Activated CD8-positive, alpha-beta T cell treated with anti-CD3 and anti-CD28 coated beads for 36 hours (primary cell): Measurements from ENCODE around the gene NSG2. TPM values are rescaled to one million over a fixed set of nuclear protein-coding genes. Genes with fewer than 3 reads are reported as not detected.

Experiments used
- ATAC-seq: fragments of 200-7000 bp; cut with Tn5 transposase; one replicate; pipeline ENCODE4 v1.10.0; 2021; ENCODE audit warnings: mild to moderate bottlenecking, moderate library complexity
- CTCF ChIA-PET: fragments of 350-600 bp; sonication (Branson Sonifier 250); formaldehyde crosslinking; loops from one replicate; lab custom pipeline; 2021; ENCODE audit warnings: antibody characterized with exemption; lab: Charles Lee
- POLR2A ChIA-PET: fragments of 350-600 bp; sonication (Branson Sonifier 250); formaldehyde crosslinking; loops from one replicate; lab custom pipeline; 2021; ENCODE audit warnings: antibody characterized with exemption; lab: Charles Lee
- DNase-seq: peaks from one replicate; pipeline ENCODE4 v3.0.0-alpha.2; 2020
- H3K27ac Mint-ChIP-seq: one replicate; pipeline ENCODE4 v1.8.0; 2021; ENCODE audit warnings: mild to moderate bottlenecking, mixed read lengths
- H3K27me3 Mint-ChIP-seq: one replicate; pipeline ENCODE4 v1.8.0; 2021; ENCODE audit warnings: mixed read lengths
- H3K36me3 Mint-ChIP-seq: one replicate; pipeline ENCODE4 v1.8.0; 2021; ENCODE audit warnings: low read depth, mixed read lengths
- H3K4me1 Mint-ChIP-seq: one replicate; pipeline ENCODE4 v1.8.0; 2021; ENCODE audit warnings: low read depth, mixed read lengths
- H3K4me3 Mint-ChIP-seq: one replicate; pipeline ENCODE4 v1.8.0; 2021; ENCODE audit warnings: mild to moderate bottlenecking, moderate library complexity, mixed read lengths
- H3K9me3 Mint-ChIP-seq: one replicate; pipeline ENCODE4 v1.8.0; 2021; ENCODE audit warnings: mixed read lengths
- intact Hi-C: fragments of 100-400 bp; cut with micrococcal nuclease; formaldehyde crosslinking; loops from one replicate; pipeline ENCODE4 v1.10.0; 2022
- total RNA-seq, 2 experiments: library from RNA; stranded (reverse); gene quantifications; one replicate each; pipeline ENCODE4 v1.2.3, GENCODE V29; 2021
- TF ChIP-seq, protein P1 (sequence below): fragments of 200-600 bp; IDR thresholded peaks from one replicate; pipeline ENCODE4 v1.8.0; 2022; ENCODE audit warnings: antibody characterized with exemption, mild to moderate bottlenecking

NSG2 gene
- total RNA-seq, 2 experiments from 2014 or later = not detected

DNA sequence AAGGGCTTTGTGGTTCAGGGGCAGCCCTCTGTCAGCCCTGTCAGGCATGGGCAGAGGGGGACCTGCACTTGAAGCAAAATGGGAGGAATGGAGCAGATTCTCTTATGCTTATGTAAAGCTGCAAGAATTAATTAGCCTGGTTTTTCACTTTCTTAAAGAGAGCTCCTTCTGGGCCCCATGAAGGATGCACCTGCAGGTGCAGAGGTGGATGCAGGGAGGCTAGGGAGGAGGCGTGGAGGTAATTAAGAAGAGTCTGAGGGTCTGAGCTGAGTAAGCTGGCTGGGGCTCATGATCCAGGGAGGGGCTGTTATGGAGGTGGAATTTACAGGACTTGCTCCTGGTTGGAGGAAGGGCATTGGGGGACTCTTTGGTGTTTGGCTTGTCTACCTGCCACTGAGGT, 22.0 kb downstream of the NSG2 start:
- Mint-ChIP-seq H3K27me3 (peaks cover 25% of the 10 kb centered on the region), H3K4me3 (no peak overlapping the region), H3K4me1 (no peaks in the 10 kb centered on the region), H3K27ac (no peak overlapping the region), H3K9me3 (no peaks in the 10 kb centered on the region), H3K36me3 (no peaks in the 10 kb centered on the region)
- intact Hi-C loops = no loop called here
- ChIA-PET CTCF (no interaction called here), POLR2A (no interaction called here)
- TF ChIP-seq, protein P1, sequence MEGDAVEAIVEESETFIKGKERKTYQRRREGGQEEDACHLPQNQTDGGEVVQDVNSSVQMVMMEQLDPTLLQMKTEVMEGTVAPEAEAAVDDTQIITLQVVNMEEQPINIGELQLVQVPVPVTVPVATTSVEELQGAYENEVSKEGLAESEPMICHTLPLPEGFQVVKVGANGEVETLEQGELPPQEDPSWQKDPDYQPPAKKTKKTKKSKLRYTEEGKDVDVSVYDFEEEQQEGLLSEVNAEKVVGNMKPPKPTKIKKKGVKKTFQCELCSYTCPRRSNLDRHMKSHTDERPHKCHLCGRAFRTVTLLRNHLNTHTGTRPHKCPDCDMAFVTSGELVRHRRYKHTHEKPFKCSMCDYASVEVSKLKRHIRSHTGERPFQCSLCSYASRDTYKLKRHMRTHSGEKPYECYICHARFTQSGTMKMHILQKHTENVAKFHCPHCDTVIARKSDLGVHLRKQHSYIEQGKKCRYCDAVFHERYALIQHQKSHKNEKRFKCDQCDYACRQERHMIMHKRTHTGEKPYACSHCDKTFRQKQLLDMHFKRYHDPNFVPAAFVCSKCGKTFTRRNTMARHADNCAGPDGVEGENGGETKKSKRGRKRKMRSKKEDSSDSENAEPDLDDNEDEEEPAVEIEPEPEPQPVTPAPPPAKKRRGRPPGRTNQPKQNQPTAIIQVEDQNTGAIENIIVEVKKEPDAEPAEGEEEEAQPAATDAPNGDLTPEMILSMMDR = no peak
- DNase-seq (no peak), ATAC-seq (no peak)

DNA sequence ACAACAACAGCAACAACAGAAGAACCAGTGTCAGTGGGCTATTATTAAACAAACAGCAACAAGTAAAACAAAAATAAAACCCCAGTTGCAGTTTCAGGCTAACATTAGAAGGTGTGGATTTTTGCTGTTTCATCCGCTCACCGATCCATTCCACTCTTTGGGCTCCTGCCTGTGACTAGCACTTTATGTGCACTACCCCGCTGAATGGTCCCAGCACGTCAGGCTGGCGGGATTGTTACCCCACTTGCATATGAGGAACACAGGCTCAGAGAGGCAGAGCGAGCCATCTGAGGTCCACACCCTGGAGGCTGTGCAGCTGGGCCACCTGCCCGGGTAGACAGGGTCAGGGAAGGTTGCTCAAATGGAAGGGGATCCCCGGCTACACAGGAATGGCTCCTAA, 26.0 kb downstream of the NSG2 start:
- no peaks in the 10 kb centered on the region for H3K36me3 Mint-ChIP-seq
- ATAC-seq (no peak), DNase-seq (no peak)
- no peaks in the 10 kb centered on the region for H3K4me1 Mint-ChIP-seq
- ChIA-PET CTCF (no interaction called here), POLR2A (no interaction called here)
- intact Hi-C loops = no loop called here
- no peaks in the 10 kb centered on the region for H3K9me3 Mint-ChIP-seq
- TF ChIP-seq, protein P1 = no peak
- no peak overlapping the region for H3K4me3 Mint-ChIP-seq
- no peaks in the 10 kb centered on the region for H3K27me3 Mint-ChIP-seq
- no peak overlapping the region for H3K27ac Mint-ChIP-seq

DNA sequence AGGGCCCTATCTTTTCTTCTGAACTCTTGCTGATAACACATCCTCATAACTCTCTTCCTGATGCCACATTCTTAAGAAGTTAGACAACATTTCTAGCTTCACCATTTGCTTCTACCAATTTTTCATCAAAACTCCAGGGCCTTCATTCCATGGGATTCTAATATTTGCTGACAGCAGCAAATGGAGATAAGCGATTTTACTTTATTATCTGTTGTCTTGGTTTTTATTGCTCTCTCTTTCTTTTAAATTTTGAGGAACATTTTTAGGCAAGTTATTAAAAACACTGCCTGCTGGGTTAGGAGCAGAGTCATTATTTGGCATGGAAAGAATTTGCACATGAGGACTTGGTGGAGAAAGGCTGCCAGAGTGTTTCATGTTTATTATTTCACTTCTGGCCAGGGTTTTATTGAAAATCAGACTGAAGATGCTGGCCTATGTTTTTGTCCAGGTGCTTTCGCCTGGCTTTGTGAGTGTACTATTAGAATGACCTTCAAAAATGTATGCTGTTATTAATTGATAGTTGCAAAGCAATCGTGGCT, 27.7 kb downstream of the NSG2 start:
- Mint-ChIP-seq H3K4me1 (no peaks in the 10 kb centered on the region), H3K36me3 (no peaks in the 10 kb centered on the region), H3K27ac (no peak overlapping the region), H3K9me3 (no peaks in the 10 kb centered on the region), H3K27me3 (no peaks in the 10 kb centered on the region), H3K4me3 (no peak overlapping the region)
- ChIA-PET POLR2A (no interaction called here), CTCF (no interaction called here)
- intact Hi-C loops = no loop called here
- TF ChIP-seq, protein P1 = no peak
- ATAC-seq (no peak), DNase-seq (no peak)

DNA sequence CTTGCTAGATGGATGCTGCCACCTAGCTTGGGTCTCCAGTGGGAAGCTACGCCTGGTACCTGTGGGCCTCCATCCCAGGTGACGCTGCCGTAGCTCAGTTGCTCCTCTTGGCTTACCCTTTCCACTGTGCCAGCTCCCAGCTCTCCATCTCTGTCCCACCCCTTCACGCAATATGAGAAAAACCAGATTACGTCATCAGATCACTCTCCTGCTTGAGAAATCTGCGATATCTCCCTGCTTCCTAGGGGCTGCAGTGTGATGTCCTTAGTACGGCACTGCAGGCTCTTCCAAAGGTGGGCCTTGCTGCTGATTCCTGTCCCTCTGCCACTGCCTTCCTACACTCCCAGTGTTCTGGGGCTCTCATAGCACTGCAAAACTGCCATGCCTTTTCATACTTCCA, 28.9 kb downstream of the NSG2 start:
- Mint-ChIP-seq H3K4me3 (no peak overlapping the region), H3K27me3 (peaks cover 3% of the 10 kb centered on the region), H3K27ac (no peak overlapping the region), H3K9me3 (no peaks in the 10 kb centered on the region), H3K36me3 (no peaks in the 10 kb centered on the region), H3K4me1 (no peaks in the 10 kb centered on the region)
- ChIA-PET CTCF (no interaction called here), POLR2A (no interaction called here)
- TF ChIP-seq, protein P1 = no peak
- DNase-seq (no peak), ATAC-seq (no peak)
- intact Hi-C loops = no loop called here

DNA sequence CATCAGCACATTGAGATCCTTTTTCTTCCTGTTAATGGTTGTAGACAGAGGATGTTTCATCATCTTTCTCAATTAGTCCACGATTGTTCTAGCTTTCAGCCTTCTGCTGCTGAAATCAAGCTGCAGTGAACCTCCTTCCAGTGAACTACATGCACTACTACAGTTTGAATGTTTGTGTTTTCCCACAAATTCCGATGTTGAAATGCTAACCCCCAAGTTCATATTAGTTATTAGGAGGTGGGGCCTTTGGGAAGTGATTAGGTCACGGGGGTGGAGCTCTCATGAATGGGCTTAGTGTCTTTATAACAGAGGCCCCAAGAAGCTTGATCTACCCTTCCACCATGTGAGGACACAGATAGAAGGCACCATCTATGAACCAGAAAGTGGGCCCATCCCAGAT, 32.9 kb downstream of the NSG2 start:
- Mint-ChIP-seq H3K4me1 (no peaks in the 10 kb centered on the region), H3K9me3 (no peaks in the 10 kb centered on the region), H3K4me3 (no peak overlapping the region), H3K36me3 (no peaks in the 10 kb centered on the region), H3K27ac (no peak overlapping the region), H3K27me3 (peaks cover 7% of the 10 kb centered on the region)
- ATAC-seq (no peak), DNase-seq (no peak)
- CTCF ChIA-PET = interaction anchor here (1.2 kb wide), 1 partner anchor 22 kb away, joined by 4 read pairs; no protein-coding TSS in a partner anchor
- POLR2A ChIA-PET = no interaction called here
- intact Hi-C loops = no loop called here
- TF ChIP-seq, protein P1 = no peak
